ENCODE measurements around the gene ANKRD39.

Gene ANKRD39

DNA sequence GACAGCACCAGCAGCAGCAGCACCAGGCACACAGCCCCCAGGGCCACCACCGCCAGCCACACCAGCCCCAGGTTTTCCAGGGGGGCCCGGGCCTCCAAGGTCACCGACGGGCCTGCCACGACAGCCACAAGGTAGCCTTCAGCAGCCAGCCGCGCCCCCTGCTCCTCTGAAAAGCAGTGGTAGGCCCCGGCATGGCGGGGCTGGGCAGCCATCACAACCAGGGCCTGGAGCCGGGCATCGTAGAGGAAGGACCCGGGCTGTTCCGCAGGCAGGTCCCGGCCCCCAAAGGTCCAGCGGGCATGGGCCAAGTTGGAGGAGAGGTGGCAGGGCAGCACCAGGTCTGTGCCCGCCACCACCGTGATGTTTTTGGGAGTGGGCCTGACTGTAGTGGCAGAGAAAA is 3.3 kb upstream of the ANKRD39 start:
- no peak overlapping the region for H3K9ac ChIP-seq (ENCODE audit: low read depth, low read length)
- H3K9me3 ChIP-seq (replicated peaks; ENCODE audit: low read length) = no peaks in the 10 kb centered on the region
- H3K27me3 ChIP-seq (ENCODE audit: control insufficient read depth, insufficient read depth, low read length) = no peaks in the 10 kb centered on the region
- H3K4me2 ChIP-seq (ENCODE audit: low read length) = no peak overlapping the region
- H3K4me1 ChIP-seq (ENCODE audit: control insufficient read depth, insufficient read depth, low read length) = peaks cover 28% of the 10 kb centered on the region
- peaks cover 56% of the 10 kb centered on the region for H3K36me3 ChIP-seq (ENCODE audit: insufficient read depth, low read length)
- H3K4me3 ChIP-seq (ENCODE audit: low read length) = no peak overlapping the region

DNA sequence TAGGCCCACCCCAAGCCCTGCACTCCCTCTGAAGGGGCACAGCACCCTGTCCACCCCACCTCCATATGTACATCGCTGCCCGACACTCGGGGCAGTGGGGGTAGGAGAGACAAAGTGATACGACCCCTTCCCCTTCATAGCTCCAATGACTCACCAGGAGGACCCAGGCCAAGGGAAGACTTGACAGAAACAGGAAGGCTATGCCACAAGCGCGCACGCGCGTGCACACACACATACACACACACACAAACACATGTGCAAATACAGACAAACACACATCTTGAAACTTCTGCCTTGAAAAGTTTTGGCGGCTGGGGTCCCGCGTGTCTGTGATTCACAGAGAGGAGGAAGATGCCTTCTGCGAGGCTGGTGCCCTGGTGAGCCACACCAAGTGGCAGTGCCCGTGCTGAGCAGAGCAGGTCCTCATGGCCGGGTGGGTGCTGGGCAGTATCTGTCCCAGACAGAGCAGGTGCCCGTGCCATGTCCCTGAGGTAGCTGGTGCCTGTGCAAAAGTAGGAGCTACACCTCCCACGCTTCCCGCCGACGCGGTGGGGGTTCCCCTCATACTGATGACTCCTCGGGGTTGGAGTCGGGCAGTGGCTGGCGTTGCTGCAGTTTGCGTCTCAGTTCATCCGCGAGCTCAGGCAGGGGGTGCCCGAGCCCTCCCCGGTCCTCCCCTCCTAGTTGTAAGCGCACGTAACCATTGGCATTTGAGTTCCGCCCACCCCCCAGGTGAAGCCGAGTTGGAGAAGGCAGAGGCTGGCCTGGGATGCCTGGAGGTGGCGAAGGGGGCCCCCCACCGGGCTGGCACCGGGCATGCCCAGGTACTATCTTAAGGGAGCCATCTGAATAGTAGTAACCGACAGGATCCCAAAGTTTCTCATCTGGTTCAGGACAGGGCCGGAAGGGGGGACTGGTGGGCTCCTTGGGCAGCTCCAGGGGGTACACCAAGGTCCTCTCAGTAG is 2.5 kb upstream of the ANKRD39 start:
- Histone ChIP-seq H3K9ac (ENCODE audit: low read depth, low read length) (no peak overlapping the region), H3K4me1 (ENCODE audit: control insufficient read depth, insufficient read depth, low read length) (peaks cover 25% of the 10 kb centered on the region), H3K27me3 (ENCODE audit: control insufficient read depth, insufficient read depth, low read length) (no peaks in the 10 kb centered on the region), H3K4me2 (ENCODE audit: low read length) (no peak overlapping the region), H3K9me3 (replicated peaks; ENCODE audit: low read length) (no peaks in the 10 kb centered on the region), H3K4me3 (ENCODE audit: low read length) (no peak overlapping the region), H3K36me3 (ENCODE audit: insufficient read depth, low read length) (peaks cover 49% of the 10 kb centered on the region)

DNA sequence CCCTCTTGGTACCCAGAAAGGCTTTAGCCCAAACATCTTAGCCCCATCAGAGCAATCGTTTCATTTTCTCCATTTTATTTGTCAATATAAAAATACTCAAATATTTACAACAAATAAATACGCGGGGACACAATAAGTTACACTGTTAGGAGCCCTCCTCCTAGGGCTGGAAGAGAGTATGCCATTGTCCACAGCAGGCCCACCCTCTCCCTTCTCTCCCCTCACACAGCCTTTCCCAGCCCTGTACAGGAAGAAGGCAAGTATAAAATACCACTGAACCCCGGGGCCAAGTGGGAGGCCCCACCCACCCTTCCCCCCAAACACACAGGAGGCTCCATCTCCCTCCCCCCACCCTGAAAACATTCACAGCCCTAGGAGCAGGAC is 1.9 kb upstream of the ANKRD39 start:
- no peak overlapping the region for H3K9ac ChIP-seq (ENCODE audit: low read depth, low read length)
- no peak overlapping the region for H3K4me2 ChIP-seq (ENCODE audit: low read length)
- H3K27me3 ChIP-seq (ENCODE audit: control insufficient read depth, insufficient read depth, low read length) = no peaks in the 10 kb centered on the region
- H3K36me3 ChIP-seq (ENCODE audit: insufficient read depth, low read length) = peaks cover 42% of the 10 kb centered on the region
- H3K4me1 ChIP-seq (ENCODE audit: control insufficient read depth, insufficient read depth, low read length) = peaks cover 25% of the 10 kb centered on the region
- no peaks in the 10 kb centered on the region for H3K9me3 ChIP-seq (replicated peaks; ENCODE audit: low read length)
- H3K4me3 ChIP-seq (ENCODE audit: low read length) = no peak overlapping the region

DNA sequence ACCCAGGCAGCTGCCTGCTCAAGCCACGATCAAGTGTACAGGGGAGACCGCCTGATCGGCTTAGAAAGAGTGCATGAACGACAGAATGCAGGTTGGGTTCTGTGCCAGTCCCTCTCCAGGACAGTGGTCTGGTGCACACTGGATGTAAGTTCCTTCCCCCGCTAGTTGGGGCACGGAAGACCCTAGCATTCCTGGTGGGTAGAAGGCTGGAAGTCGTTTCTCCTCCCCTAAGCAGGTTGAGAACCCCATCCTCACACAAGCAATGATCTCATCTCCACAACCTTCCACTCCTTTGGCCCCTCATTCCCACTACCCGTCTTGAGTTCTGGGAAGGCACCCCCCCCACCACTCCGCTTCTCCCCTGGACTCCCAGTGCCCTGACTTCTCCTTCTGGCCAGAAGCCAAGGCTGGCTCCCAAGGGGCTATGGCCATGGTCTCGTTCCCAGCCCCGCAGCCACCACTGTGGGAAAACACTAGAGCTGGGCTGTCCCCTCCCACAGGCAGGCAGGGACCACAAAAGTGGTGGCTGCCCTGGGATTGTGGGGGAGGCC is 1.4 kb upstream of the ANKRD39 start:
- Histone ChIP-seq H3K9me3 (replicated peaks; ENCODE audit: low read length) (no peaks in the 10 kb centered on the region), H3K4me3 (ENCODE audit: low read length) (no peak overlapping the region), H3K9ac (ENCODE audit: low read depth, low read length) (no peak overlapping the region), H3K27me3 (ENCODE audit: control insufficient read depth, insufficient read depth, low read length) (no peaks in the 10 kb centered on the region), H3K36me3 (ENCODE audit: insufficient read depth, low read length) (peaks cover 37% of the 10 kb centered on the region), H3K4me1 (ENCODE audit: control insufficient read depth, insufficient read depth, low read length) (peaks cover 25% of the 10 kb centered on the region), H3K4me2 (ENCODE audit: low read length) (peak overlapping the region; percentile 90)

DNA sequence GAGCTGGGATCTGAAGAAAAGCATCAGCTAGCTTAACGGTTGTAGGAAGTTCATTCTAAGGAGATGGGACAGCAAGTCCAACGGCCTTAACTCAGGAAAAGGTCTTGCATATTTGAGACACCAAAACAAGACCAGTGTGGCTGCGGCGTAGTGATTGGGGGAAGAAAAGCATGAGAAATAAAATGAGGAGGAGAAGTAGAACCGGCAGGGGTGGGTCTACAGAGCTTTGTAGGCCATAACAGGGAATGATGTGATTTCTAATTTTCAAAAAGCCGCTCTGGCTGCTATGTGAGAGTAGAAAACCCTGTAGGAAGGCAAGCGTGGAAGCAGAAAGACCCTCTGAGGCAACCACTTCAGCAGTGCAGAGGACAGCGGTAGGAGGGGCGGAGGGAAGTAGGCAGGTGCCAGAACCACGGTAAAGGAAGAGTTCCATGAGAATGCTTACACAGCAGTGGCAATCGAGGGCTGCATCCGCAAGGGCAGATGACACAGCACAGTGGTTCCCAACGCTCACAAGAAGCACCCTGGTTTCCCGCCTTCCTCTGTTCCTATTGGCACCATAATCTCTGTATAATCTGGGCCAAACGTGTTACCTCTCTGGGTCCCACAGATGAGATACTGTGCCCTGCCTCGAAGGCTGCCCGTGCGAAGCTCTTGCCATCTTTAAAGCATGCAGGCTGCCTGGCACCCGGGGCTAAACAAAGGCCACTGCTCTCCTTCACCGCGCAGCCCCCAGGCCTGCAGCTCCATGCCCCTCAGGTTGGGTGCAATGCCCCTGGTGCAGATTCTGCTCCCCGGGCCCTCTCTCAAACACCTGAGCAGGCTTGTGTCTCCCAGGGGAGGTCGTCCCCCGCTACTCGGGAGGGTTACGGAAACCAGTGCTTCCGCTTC is 795 bp downstream of the ANKRD39 start:
- Histone ChIP-seq H3K9ac (ENCODE audit: low read depth, low read length) (peak overlapping the region; percentile 81), H3K4me3 (ENCODE audit: low read length) (peak overlapping the region; percentile 79), H3K36me3 (ENCODE audit: insufficient read depth, low read length) (peaks cover 33% of the 10 kb centered on the region), H3K27me3 (ENCODE audit: control insufficient read depth, insufficient read depth, low read length) (no peaks in the 10 kb centered on the region), H3K4me1 (ENCODE audit: control insufficient read depth, insufficient read depth, low read length) (peaks cover 24% of the 10 kb centered on the region), H3K4me2 (ENCODE audit: low read length) (peak overlapping the region; percentile 96), H3K9me3 (replicated peaks; ENCODE audit: low read length) (no peaks in the 10 kb centered on the region)

DNA sequence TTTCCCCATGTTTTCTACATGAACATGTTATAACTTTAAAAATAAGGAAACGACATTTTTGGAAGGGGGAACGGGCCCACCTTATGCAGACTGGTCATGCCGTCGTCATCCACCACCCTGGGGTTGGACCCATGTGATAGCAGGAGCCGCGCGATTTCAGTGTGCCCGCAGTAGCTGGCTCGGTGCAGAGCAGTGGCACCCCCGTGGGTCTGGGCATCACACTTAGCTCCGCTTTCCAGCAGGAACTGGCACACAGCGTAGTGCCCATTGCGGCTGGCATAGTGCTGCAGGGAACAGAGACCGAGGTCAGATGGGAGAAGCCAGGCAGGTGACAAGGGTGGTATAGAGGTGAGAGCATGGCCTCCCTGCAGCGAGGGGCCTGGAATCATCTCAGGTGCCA is 4.5 kb downstream of the ANKRD39 start:
- Histone ChIP-seq H3K4me3 (ENCODE audit: low read length) (no peak overlapping the region), H3K4me1 (ENCODE audit: control insufficient read depth, insufficient read depth, low read length) (peaks cover 10% of the 10 kb centered on the region), H3K27me3 (ENCODE audit: control insufficient read depth, insufficient read depth, low read length) (no peaks in the 10 kb centered on the region), H3K9me3 (replicated peaks; ENCODE audit: low read length) (no peaks in the 10 kb centered on the region), H3K4me2 (ENCODE audit: low read length) (no peak overlapping the region), H3K9ac (ENCODE audit: low read depth, low read length) (no peak overlapping the region), H3K36me3 (ENCODE audit: insufficient read depth, low read length) (peaks cover 21% of the 10 kb centered on the region)

DNA sequence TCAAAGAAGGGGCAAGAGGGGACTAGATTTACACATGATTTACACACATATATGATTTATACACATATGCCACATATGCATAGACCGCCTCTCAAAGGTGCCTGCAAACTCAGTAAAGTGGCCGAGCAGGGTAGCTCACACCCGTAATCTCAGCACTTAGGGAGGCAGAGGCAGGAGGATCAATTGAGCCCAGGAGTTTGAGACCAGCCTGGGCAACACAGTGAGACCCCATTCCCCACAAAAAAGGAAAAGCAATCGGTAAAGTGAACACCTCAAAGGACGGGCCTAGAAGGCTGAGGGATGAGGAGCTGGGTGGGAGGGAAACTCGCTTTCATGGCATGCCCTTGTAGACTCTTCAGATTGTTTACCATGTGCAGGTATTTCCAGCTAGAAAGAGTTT is 5.1 kb downstream of the ANKRD39 start:
- Histone ChIP-seq H3K4me2 (ENCODE audit: low read length) (no peak overlapping the region), H3K9ac (ENCODE audit: low read depth, low read length) (no peak overlapping the region), H3K4me1 (ENCODE audit: control insufficient read depth, insufficient read depth, low read length) (peaks cover 10% of the 10 kb centered on the region), H3K4me3 (ENCODE audit: low read length) (no peak overlapping the region), H3K36me3 (ENCODE audit: insufficient read depth, low read length) (peaks cover 27% of the 10 kb centered on the region), H3K27me3 (ENCODE audit: control insufficient read depth, insufficient read depth, low read length) (no peaks in the 10 kb centered on the region), H3K9me3 (replicated peaks; ENCODE audit: low read length) (no peaks in the 10 kb centered on the region)

DNA sequence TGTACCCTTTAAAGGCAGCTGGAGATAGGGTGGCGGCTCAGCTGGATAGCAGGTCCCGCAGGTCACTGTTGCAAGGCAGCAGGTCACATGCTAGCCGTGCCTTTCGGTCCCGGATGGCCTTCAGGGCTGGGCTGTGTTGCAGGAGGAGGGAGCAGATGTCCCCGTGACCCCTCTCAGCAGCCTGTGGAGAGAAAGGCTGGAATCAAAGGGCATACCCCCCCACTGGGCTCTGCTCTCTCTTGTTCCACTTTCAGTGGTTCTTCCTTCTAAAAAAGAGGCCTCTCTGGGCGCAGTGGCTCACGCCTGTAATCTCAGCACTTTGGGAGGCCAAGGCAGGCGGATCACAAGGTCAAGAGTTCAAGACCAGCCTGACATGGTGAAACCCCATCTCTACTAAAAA is 9.6 kb downstream of the ANKRD39 start:
- Histone ChIP-seq H3K27me3 (ENCODE audit: control insufficient read depth, insufficient read depth, low read length) (no peaks in the 10 kb centered on the region), H3K9ac (ENCODE audit: low read depth, low read length) (no peak overlapping the region), H3K9me3 (replicated peaks; ENCODE audit: low read length) (no peaks in the 10 kb centered on the region), H3K36me3 (ENCODE audit: insufficient read depth, low read length) (peaks cover 26% of the 10 kb centered on the region), H3K4me2 (ENCODE audit: low read length) (no peak overlapping the region), H3K4me3 (ENCODE audit: low read length) (no peak overlapping the region), H3K4me1 (ENCODE audit: control insufficient read depth, insufficient read depth, low read length) (no peaks in the 10 kb centered on the region)

DNA sequence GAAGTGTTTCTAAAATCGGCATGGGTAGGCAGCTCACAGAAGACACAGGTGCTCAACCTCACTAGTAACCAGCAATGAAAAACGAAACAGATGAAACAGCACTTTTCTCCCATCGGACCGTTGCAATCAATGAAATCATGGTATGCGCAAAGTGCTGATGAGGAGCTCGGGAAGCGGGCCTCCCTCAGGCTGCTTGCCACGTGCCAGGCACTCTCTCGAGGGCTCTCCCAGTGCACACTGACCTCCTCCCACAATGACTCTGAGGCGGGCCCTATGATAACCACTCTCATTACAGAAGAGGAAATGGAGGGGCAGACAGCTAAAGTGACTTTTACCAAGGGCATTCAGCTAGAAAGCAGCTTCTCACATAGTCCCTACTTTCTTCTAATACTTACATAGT is 10.2 kb downstream of the ANKRD39 start:
- no peak overlapping the region for H3K9ac ChIP-seq (ENCODE audit: low read depth, low read length)
- H3K4me3 ChIP-seq (ENCODE audit: low read length) = no peak overlapping the region
- no peak overlapping the region for H3K4me2 ChIP-seq (ENCODE audit: low read length)
- H3K27me3 ChIP-seq (ENCODE audit: control insufficient read depth, insufficient read depth, low read length) = no peaks in the 10 kb centered on the region
- H3K4me1 ChIP-seq (ENCODE audit: control insufficient read depth, insufficient read depth, low read length) = no peaks in the 10 kb centered on the region
- H3K36me3 ChIP-seq (ENCODE audit: insufficient read depth, low read length) = peaks cover 19% of the 10 kb centered on the region
- no peaks in the 10 kb centered on the region for H3K9me3 ChIP-seq (replicated peaks; ENCODE audit: low read length)

DNA sequence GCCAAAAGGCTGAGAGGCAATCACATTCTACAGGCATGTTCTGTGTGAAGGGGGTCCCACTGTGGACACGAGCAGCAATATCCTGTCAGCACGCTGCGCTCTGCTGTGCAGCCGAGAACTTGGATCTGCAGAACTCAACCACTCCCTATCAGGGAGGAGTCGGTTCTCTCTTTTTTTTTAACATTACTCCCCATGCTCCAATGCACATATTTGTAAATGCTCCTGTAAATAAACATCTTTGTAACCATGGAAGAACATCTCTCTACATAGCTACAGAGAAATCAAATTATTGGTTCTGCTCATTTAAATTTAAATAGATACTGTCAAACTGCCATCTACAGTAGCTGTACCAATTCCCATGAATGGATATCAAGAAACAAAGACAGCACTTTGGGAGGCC is 11.0 kb downstream of the ANKRD39 start:
- Histone ChIP-seq H3K27me3 (ENCODE audit: control insufficient read depth, insufficient read depth, low read length) (no peaks in the 10 kb centered on the region), H3K4me1 (ENCODE audit: control insufficient read depth, insufficient read depth, low read length) (no peaks in the 10 kb centered on the region), H3K4me3 (ENCODE audit: low read length) (no peak overlapping the region), H3K4me2 (ENCODE audit: low read length) (no peak overlapping the region), H3K9me3 (replicated peaks; ENCODE audit: low read length) (no peaks in the 10 kb centered on the region), H3K9ac (ENCODE audit: low read depth, low read length) (no peak overlapping the region), H3K36me3 (ENCODE audit: insufficient read depth, low read length) (peaks cover 16% of the 10 kb centered on the region)

DNA sequence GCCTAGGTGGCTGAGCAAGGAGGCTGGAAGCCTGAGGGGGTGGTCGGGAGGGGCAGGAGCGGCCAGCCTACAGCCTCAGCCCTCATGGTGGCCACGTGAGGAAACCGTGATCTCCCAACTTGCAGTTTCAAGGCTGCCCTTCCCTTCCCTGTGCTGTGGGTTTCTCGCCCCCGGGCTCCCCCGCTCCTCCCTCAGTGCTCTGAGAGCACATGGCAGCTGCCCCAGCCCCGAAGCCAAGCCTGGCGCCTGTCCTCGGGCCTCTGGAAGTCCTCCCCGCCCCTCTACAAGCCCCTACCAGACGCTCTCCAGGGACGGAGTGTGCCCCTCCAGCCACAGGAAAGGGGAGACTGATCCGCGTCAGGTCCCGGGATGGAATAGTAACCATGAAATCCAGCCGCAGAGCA is 13.4 kb downstream of the ANKRD39 start:
- Histone ChIP-seq H3K27me3 (ENCODE audit: control insufficient read depth, insufficient read depth, low read length) (no peaks in the 10 kb centered on the region), H3K4me1 (ENCODE audit: control insufficient read depth, insufficient read depth, low read length) (no peaks in the 10 kb centered on the region), H3K9ac (ENCODE audit: low read depth, low read length) (no peak overlapping the region), H3K36me3 (ENCODE audit: insufficient read depth, low read length) (peaks cover 8% of the 10 kb centered on the region), H3K4me3 (ENCODE audit: low read length) (no peak overlapping the region), H3K4me2 (ENCODE audit: low read length) (no peak overlapping the region), H3K9me3 (replicated peaks; ENCODE audit: low read length) (no peaks in the 10 kb centered on the region)

All from skeletal muscle satellite cell (primary cell).